ENCODE results near the gene HES6.

DNA sequence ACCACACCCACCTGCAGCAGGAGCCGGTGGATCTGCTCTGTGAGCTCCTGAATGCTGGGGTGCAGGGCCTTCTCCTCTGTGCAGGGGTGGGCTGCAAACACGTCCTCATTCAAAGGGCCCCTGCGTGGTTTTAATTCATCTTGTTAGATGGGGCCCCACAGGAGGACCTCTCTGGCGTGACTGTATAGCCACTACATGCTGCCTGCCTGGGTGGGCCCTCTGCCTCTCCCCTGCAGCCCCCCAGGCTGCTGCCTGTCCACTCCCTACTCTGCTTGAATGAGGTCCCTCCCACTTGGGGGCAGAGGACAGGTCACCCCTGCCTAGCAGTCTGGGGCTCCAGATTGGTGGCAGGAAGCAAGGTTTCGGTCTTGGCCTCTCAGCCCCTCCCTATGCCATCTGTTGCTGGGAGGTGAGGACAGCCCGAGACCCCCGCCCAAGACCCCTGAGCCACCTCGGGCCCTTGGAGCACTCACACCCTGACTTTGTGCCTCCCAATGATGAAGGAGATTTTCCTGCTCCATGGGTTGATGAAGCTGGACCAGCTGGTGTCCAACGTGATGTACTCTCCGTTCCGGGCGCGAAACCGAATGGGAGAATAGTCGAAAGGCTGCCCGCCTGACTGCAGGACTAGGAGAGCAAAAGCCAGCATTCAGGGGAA is 22.0 kb upstream of the HES6 start:
- TF ChIP-seq ATF3 (IDR thresholded peaks at IDR 0.05; ENCODE audit: borderline replicate concordance, extremely low read depth, low read depth, low read length) (no peak), USF2 (IDR thresholded peaks at IDR 0.05; ENCODE audit: borderline replicate concordance, low read depth, low read length) (no peak), ZNF24 (IDR thresholded peaks at IDR 0.05) (no peak), SUZ12 (IDR thresholded peaks at IDR 0.05; ENCODE audit: unreplicated experiment) (no peak), POLR2A (IDR thresholded peaks at IDR 0.05; ENCODE audit: low read depth, low read length) (no peak; the same call in 1 of the 2 replicates), RELA (IDR thresholded peaks at IDR 0.05; ENCODE audit: borderline replicate concordance, partially characterized antibody) (no peak)

All from GM12878 (cell line).